Measurements from ENCODE around the gene HOXD8.

The HOXD8 gene

DNA sequence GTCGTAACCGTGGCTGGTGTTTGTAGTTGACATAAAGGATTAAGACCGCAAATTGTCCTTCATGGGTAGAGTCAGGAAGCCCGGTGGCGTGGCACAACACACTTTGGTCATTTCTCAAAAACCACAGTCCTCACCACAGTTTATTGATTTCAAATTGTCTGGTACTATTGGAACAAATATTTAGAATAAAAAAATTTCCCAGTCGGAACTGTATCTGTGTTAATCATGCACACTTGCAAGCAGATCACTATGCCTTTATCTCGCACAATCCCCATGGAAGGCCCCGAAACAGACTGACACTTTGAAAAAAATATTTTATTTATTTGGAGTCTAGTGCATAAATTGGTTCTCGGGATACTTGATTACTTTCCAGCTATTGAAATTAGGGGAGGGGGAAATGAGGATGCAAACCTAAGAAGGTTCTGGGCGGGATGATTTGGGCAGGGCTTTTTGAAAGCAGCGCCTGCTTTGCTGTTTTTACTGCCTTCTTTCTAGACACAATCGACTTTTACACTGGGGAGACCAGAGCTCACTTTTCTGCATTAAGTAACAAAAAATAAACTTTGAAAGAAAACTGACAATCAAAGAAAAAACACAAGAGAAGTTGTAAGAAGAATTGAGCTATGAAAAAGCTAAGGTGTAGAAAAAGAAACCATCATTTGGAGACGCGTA, 43.5 kb downstream of the HOXD8 start:
- Histone ChIP-seq H3K18ac (ENCODE audit: low read length) (no peak overlapping the region), H3K4me1 (ENCODE audit: control insufficient read depth in 2 of 2, insufficient read depth in 1 of 2, low read depth in 1 of 2, low read length in 2 of 2) (peaks cover 7 to 13% of the 10 kb centered on the region in 2 donors), H3K27me3 (ENCODE audit: control insufficient read depth in 3 of 3, insufficient read depth in 3 of 3, low read depth in 1 of 3, low read length in 3 of 3) (peaks cover 37 to 98% (median 89%) of the 10 kb centered on the region in 3 experiments), H2BK120ac (ENCODE audit: low read depth, low read length) (no peak overlapping the region), H4K91ac (ENCODE audit: low read depth, low read length, poor library complexity) (no peak overlapping the region), H2BK12ac (ENCODE audit: low read length) (no peak overlapping the region), H3K4me3 (ENCODE audit: low read length in 2 of 2) (no peak overlapping the region), H2AK5ac (ENCODE audit: low read depth, low read length) (no peak overlapping the region), H3K9me3 (replicated peaks in 1 of 2; ENCODE audit: control insufficient read depth in 2 of 2, insufficient read depth in 1 of 2, low read depth in 1 of 2, low read length in 2 of 2) (peaks cover 2 to 6% of the 10 kb centered on the region in 2 donors), H3K79me1 (ENCODE audit: low read depth, low read length) (no peaks in the 10 kb centered on the region), H3K9ac (ENCODE audit: low read depth, low read length, poor library complexity) (no peak overlapping the region), H2BK15ac (ENCODE audit: low read length) (no peak overlapping the region), H2AFZ (ENCODE audit: low read length) (no peak overlapping the region), H3K4me2 (ENCODE audit: insufficient read depth, low read length, poor library complexity, severe bottlenecking) (no peak overlapping the region), H3K27ac (replicated peaks; ENCODE audit: low read length) (no peak overlapping the region), H2BK5ac (ENCODE audit: low read length) (no peak overlapping the region), H3K14ac (ENCODE audit: low read length) (no peak overlapping the region), H3K23ac (ENCODE audit: low read depth, low read length, poor library complexity) (no peak overlapping the region), H4K8ac (ENCODE audit: low read depth, low read length) (no peak overlapping the region), H3K4ac (ENCODE audit: low read length) (no peak overlapping the region), H3K36me3 (replicated peaks in 1 of 2; ENCODE audit: control insufficient read depth in 2 of 2, insufficient read depth in 2 of 2, low read length in 2 of 2) (no peaks in the 10 kb centered on the region)
- no CpG with 5 or more reads among the region's 14 CpGs for WGBS, 2 donors (ENCODE audit: extremely low coverage in 2 of 2, insufficient read length in 2 of 2, insufficient replicate concordance in 1 of 2)
- no peak for DNase-seq (ENCODE audit: low spot score)

DNA sequence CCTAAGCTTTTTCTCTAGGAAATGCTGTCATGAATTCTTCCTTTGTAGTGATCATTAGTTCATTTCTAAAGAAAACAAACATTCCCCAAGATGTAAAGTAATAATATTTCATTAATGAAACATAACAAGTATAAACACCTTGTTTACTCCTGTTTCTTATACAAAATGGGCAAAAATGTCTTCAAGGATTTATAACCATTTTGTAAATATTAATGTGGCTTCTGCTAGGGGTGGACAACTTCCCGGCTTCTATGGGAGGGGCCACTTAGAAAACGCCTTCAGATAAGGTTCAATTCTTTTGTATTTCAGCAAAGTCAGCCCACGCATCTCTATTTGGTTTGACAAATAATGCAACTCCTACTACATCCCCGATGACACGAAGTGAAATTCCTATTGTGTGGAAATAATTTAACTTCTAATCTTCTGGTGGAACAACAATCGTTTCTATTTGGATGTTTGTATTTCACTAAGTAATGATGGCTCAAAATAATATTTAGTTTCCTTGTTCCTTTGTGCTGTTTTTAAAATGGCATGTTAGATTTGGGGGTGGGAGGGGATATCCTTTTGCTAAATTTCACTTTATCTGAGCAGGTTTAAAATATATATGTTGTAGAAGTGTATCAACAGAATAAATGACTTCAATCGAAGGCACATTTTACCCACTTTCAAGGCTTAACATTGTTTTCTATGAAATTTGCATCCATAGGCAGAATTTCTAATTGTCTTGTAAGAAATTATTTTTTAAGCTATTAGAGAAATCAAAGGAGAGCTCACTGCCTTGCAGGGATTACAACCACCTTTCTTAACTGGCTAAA, 44.3 kb downstream of the HOXD8 start:
- Histone ChIP-seq H2BK12ac (ENCODE audit: low read length) (no peak overlapping the region), H3K23ac (ENCODE audit: low read depth, low read length, poor library complexity) (no peak overlapping the region), H2BK120ac (ENCODE audit: low read depth, low read length) (no peak overlapping the region), H3K9ac (ENCODE audit: low read depth, low read length, poor library complexity) (no peak overlapping the region), H3K9me3 (replicated peaks in 1 of 2; ENCODE audit: control insufficient read depth in 2 of 2, insufficient read depth in 1 of 2, low read depth in 1 of 2, low read length in 2 of 2) (peaks cover 2 to 6% of the 10 kb centered on the region in 2 donors), H3K4me2 (ENCODE audit: insufficient read depth, low read length, poor library complexity, severe bottlenecking) (no peak overlapping the region), H3K4ac (ENCODE audit: low read length) (no peak overlapping the region), H3K27ac (replicated peaks; ENCODE audit: low read length) (no peak overlapping the region), H2AK5ac (ENCODE audit: low read depth, low read length) (no peak overlapping the region), H3K27me3 (ENCODE audit: control insufficient read depth in 3 of 3, insufficient read depth in 3 of 3, low read depth in 1 of 3, low read length in 3 of 3) (peaks cover 44 to 100% (median 94%) of the 10 kb centered on the region in 3 experiments), H4K91ac (ENCODE audit: low read depth, low read length, poor library complexity) (no peak overlapping the region), H3K4me1 (ENCODE audit: control insufficient read depth in 2 of 2, insufficient read depth in 1 of 2, low read depth in 1 of 2, low read length in 2 of 2) (peaks cover 7 to 13% of the 10 kb centered on the region in 2 donors), H3K36me3 (replicated peaks in 1 of 2; ENCODE audit: control insufficient read depth in 2 of 2, insufficient read depth in 2 of 2, low read length in 2 of 2) (no peaks in the 10 kb centered on the region), H2BK5ac (ENCODE audit: low read length) (no peak overlapping the region), H3K18ac (ENCODE audit: low read length) (no peak overlapping the region), H3K4me3 (ENCODE audit: low read length in 2 of 2) (no peak overlapping the region), H3K79me1 (ENCODE audit: low read depth, low read length) (no peaks in the 10 kb centered on the region), H4K8ac (ENCODE audit: low read depth, low read length) (no peak overlapping the region), H3K14ac (ENCODE audit: low read length) (no peak overlapping the region), H2BK15ac (ENCODE audit: low read length) (no peak overlapping the region), H2AFZ (ENCODE audit: low read length) (no peak overlapping the region)
- no CpG with 5 or more reads among the region's 7 CpGs for WGBS, 2 donors (ENCODE audit: extremely low coverage in 2 of 2, insufficient read length in 2 of 2, insufficient replicate concordance in 1 of 2)
- no peak for DNase-seq (ENCODE audit: low spot score)

DNA sequence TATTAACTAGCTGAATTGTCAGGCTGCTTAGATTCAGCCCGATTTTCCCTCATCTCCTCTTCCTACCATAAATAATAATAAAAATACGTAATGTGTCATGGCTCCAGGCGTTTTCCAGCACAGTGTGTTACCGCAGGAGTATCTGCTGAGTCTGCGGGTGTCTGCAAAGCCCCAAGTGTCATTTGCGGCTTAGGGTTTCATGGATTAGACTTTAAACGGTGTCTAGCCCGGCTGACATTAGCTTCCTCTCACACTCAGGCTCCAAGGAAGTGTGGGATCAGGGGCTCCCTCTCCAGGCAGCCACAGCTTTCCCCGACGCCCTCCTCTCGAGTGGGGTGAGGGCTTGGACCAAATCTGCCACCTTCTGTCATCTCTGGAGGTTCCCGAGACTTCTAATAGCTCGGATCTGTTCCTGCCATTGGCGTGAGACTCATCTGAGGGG, 44.9 kb downstream of the HOXD8 start:
- no peak overlapping the region for H3K23ac ChIP-seq (ENCODE audit: low read depth, low read length, poor library complexity)
- peaks cover 48 to 100% (median 94%) of the 10 kb centered on the region in 3 experiments for H3K27me3 ChIP-seq (ENCODE audit: control insufficient read depth in 3 of 3, insufficient read depth in 3 of 3, low read depth in 1 of 3, low read length in 3 of 3)
- DNase-seq (ENCODE audit: low spot score): no peak
- H3K18ac ChIP-seq (ENCODE audit: low read length): no peak overlapping the region
- peak overlapping the region in 1 of 2 donors; percentile 11 for H3K4me3 ChIP-seq (ENCODE audit: low read length in 2 of 2)
- H2AFZ ChIP-seq (ENCODE audit: low read length): peak overlapping the region; percentile 93
- no CpG with 5 or more reads among the region's 14 CpGs for WGBS, 2 donors (ENCODE audit: extremely low coverage in 2 of 2, insufficient read length in 2 of 2, insufficient replicate concordance in 1 of 2)
- no peaks in the 10 kb centered on the region for H3K36me3 ChIP-seq (replicated peaks in 1 of 2; ENCODE audit: control insufficient read depth in 2 of 2, insufficient read depth in 2 of 2, low read length in 2 of 2)
- H3K79me1 ChIP-seq (ENCODE audit: low read depth, low read length): no peaks in the 10 kb centered on the region
- no peak overlapping the region for H3K9ac ChIP-seq (ENCODE audit: low read depth, low read length, poor library complexity)
- no peak overlapping the region for H2BK15ac ChIP-seq (ENCODE audit: low read length)
- H3K27ac ChIP-seq (replicated peaks; ENCODE audit: low read length): no peak overlapping the region
- no peak overlapping the region for H2AK5ac ChIP-seq (ENCODE audit: low read depth, low read length)
- H3K4me1 ChIP-seq (ENCODE audit: control insufficient read depth in 2 of 2, insufficient read depth in 1 of 2, low read depth in 1 of 2, low read length in 2 of 2): peaks cover 7 to 13% of the 10 kb centered on the region in 2 donors
- no peak overlapping the region for H2BK120ac ChIP-seq (ENCODE audit: low read depth, low read length)
- no peak overlapping the region for H2BK12ac ChIP-seq (ENCODE audit: low read length)
- H3K14ac ChIP-seq (ENCODE audit: low read length): no peak overlapping the region
- no peak overlapping the region for H4K8ac ChIP-seq (ENCODE audit: low read depth, low read length)
- H3K9me3 ChIP-seq (replicated peaks in 1 of 2; ENCODE audit: control insufficient read depth in 2 of 2, insufficient read depth in 1 of 2, low read depth in 1 of 2, low read length in 2 of 2): peaks cover 2 to 6% of the 10 kb centered on the region in 2 donors
- no peak overlapping the region for H2BK5ac ChIP-seq (ENCODE audit: low read length)
- H4K91ac ChIP-seq (ENCODE audit: low read depth, low read length, poor library complexity): no peak overlapping the region
- peak overlapping the region; percentile 51 for H3K4me2 ChIP-seq (ENCODE audit: insufficient read depth, low read length, poor library complexity, severe bottlenecking)
- H3K4ac ChIP-seq (ENCODE audit: low read length): no peak overlapping the region

Measured in neuronal stem cell (in vitro differentiated cells).